Caco-2 (cell line): ENCODE results near the gene ACAA2. TPM values are rescaled to one million over a fixed set of nuclear protein-coding genes. Genes with fewer than 3 reads are reported as not detected.

Experiments used
- BruUV-seq: library from RNA; stranded (reverse); fragments of 400-500 nt; replicated peaks from 2 replicates; lab custom pipeline; 2021; lab: Mats Ljungman, UMichigan
- CTCF ChIA-PET: fragments of 300-600 bp; sonication (Branson Sonifier 250); formaldehyde crosslinking; loops from one replicate; lab custom pipeline; 2022; ENCODE audit warnings: antibody characterized with exemption; lab: Charles Lee
- POLR2A ChIA-PET: fragments of 300-600 bp; sonication (Branson Sonifier 250); formaldehyde crosslinking; loops from one replicate; lab custom pipeline; 2022; ENCODE audit warnings: antibody characterized with exemption; lab: Charles Lee
- DNase-seq, 2 experiments: peaks; one replicate each; pipeline versions ENCODE4 v3.0.0 to v3.0.0-alpha.2; 2020 to 2022
- H3K27me3 ChIP-seq: replicated peaks from 2 replicates; pipeline ENCODE4 v1.6.0; 2011; ENCODE audit warnings: low read length; ENCODE audit not compliant: control insufficient read depth, insufficient read depth
- H3K36me3 ChIP-seq: 2 replicates; pipeline ENCODE4 v1.5.1; 2011; ENCODE audit warnings: low read length; ENCODE audit not compliant: control insufficient read depth, insufficient read depth
- H3K4me1 ChIP-seq: fragments of 250-450 bp; sonication (Bioruptor Pico); 2 replicates; pipeline ENCODE4 v1.5.1; 2020; ENCODE audit warnings: mild to moderate bottlenecking
- H3K4me3 ChIP-seq: 2 replicates; pipeline ENCODE4 v1.5.1; 2011; ENCODE audit warnings: low read depth, mild to moderate bottlenecking, control low read depth, low read length
- H3K9me3 ChIP-seq: fragments of 250-450 bp; sonication (Bioruptor Pico); 2 replicates; pipeline ENCODE4 v1.5.1; 2020; ENCODE audit warnings: mild to moderate bottlenecking, moderate library complexity
- H3K27ac Mint-ChIP-seq: one replicate; pipeline ENCODE4 v1.8.0; 2022; ENCODE audit warnings: mixed read lengths; ENCODE audit not compliant: unreplicated experiment
- H3K27me3 Mint-ChIP-seq: one replicate; pipeline ENCODE4 v1.8.0; 2022; ENCODE audit warnings: mixed read lengths; ENCODE audit not compliant: insufficient read depth, unreplicated experiment
- H3K36me3 Mint-ChIP-seq: one replicate; pipeline ENCODE4 v1.8.0; 2022; ENCODE audit warnings: mild to moderate bottlenecking, mixed read lengths; ENCODE audit not compliant: insufficient read depth, unreplicated experiment
- H3K4me1 Mint-ChIP-seq: one replicate; pipeline ENCODE4 v1.8.0; 2022; ENCODE audit warnings: low read depth, mixed read lengths; ENCODE audit not compliant: unreplicated experiment
- H3K4me3 Mint-ChIP-seq: one replicate; pipeline ENCODE4 v1.8.0; 2022; ENCODE audit warnings: mild to moderate bottlenecking, moderate library complexity, mixed read lengths; ENCODE audit not compliant: unreplicated experiment
- H3K9me3 Mint-ChIP-seq: one replicate; pipeline ENCODE4 v1.8.0; 2022; ENCODE audit warnings: mixed read lengths; ENCODE audit not compliant: unreplicated experiment
- intact Hi-C: fragments of 100-400 bp; cut with micrococcal nuclease; formaldehyde crosslinking; loops from one replicate; pipeline ENCODE4 v1.10.0; 2022; ENCODE audit not compliant: unreplicated experiment
- total RNA-seq: library from RNA; stranded (reverse); gene quantifications from 2 replicates; pipeline ENCODE4 v1.2.3, GENCODE V29; 2022
- TF ChIP-seq, protein P1 (sequence below), 2 experiments: fragments of 200-600 bp in 1 of 2; IDR thresholded peaks; 1 replicate in 1 of 2; 2 replicates in 1 of 2; pipeline versions ENCODE4 v1.5.1 to v1.8.0; 2011 to 2022; ENCODE audit warnings: antibody characterized with exemption in 1 of 2, control low read depth in 1 of 2, inconsistent platforms in 1 of 2, low read depth in 1 of 2, low read length in 1 of 2, mild to moderate bottlenecking in 1 of 2, moderate library complexity in 1 of 2; ENCODE audit not compliant: insufficient read depth in 1 of 2, severe bottlenecking in 1 of 2, unreplicated experiment in 1 of 2

The ACAA2 gene
- total RNA-seq, 1 experiment from 2014 or later, result 207 TPM

DNA sequence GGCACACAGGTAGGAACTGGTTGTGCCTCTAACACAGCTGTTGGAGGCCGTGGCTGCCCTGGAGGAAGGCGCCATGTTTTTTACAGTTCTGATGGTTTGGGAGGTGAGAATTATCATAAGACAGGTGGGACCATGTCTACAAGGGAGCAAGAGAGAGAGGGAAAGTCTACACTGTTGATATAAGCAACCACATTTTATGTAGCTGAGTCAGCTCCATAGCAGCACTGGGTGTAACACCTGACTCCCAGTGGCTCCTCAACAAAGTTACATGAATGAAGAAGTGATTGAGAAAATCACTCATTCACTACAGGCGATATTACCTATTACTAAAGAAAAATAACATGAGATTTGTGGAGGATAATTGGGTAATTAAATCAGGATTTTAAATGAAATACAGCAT is 41.3 kb upstream of the ACAA2 start:
- no TSS peak for BruUV-seq
- H3K4me3 ChIP-seq, result no peak overlapping the region
- H3K4me3 Mint-ChIP-seq, result no peak overlapping the region
- H3K9me3 ChIP-seq, result no peaks in the 10 kb centered on the region
- H3K27me3 ChIP-seq, result no peaks in the 10 kb centered on the region
- POLR2A ChIA-PET, result no interaction called here
- no peaks in the 10 kb centered on the region for H3K27me3 Mint-ChIP-seq
- H3K4me1 ChIP-seq, result peaks cover 7% of the 10 kb centered on the region
- no peaks in the 10 kb centered on the region for H3K36me3 ChIP-seq
- intact Hi-C loops, result loop anchor here (5.0 kb wide), 2 partner anchors 42 to 57 kb away; partner anchors contain the start of gene ACAA2
- H3K4me1 Mint-ChIP-seq, result peaks cover 5% of the 10 kb centered on the region
- H3K27ac Mint-ChIP-seq, result peak overlapping the region; percentile 51
- CTCF ChIA-PET, result no interaction called here
- no peak for DNase-seq
- no peaks in the 10 kb centered on the region for H3K9me3 Mint-ChIP-seq
- TF ChIP-seq, protein P1, sequence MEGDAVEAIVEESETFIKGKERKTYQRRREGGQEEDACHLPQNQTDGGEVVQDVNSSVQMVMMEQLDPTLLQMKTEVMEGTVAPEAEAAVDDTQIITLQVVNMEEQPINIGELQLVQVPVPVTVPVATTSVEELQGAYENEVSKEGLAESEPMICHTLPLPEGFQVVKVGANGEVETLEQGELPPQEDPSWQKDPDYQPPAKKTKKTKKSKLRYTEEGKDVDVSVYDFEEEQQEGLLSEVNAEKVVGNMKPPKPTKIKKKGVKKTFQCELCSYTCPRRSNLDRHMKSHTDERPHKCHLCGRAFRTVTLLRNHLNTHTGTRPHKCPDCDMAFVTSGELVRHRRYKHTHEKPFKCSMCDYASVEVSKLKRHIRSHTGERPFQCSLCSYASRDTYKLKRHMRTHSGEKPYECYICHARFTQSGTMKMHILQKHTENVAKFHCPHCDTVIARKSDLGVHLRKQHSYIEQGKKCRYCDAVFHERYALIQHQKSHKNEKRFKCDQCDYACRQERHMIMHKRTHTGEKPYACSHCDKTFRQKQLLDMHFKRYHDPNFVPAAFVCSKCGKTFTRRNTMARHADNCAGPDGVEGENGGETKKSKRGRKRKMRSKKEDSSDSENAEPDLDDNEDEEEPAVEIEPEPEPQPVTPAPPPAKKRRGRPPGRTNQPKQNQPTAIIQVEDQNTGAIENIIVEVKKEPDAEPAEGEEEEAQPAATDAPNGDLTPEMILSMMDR (IDR thresholded peaks at IDR 0.05; ENCODE audit: insufficient read depth in 1 of 2, low read depth in 1 of 2, low read length in 1 of 2, severe bottlenecking in 1 of 2, unreplicated experiment in 1 of 2), result no peak
- H3K36me3 Mint-ChIP-seq, result peaks cover 16% of the 10 kb centered on the region

DNA sequence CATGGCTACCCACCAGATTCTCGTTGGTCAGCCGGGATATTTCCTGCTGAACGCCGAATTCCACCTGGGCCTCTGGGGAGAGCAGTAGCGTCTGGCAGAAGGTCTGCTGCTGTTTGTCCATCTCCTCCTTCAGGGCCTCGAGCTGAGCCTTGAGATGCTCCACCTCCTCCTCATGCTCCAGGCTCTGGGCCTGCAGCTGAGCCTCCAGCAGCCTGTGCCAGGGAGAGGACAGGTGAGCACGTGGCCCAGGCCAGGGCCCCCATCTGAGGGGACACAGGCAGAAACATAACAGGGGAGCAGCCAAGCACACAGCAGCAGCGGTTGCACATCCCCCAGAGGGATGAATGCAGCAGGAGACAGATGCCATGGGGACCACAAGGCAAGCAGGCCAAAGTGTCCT is 40.1 kb upstream of the ACAA2 start:
- intact Hi-C loops, result no loop called here
- peaks cover 20% of the 10 kb centered on the region for H3K36me3 Mint-ChIP-seq
- TF ChIP-seq, protein P1 (IDR thresholded peaks at IDR 0.05; ENCODE audit: insufficient read depth in 1 of 2, low read depth in 1 of 2, low read length in 1 of 2, severe bottlenecking in 1 of 2, unreplicated experiment in 1 of 2), result no peak
- Histone ChIP-seq H3K4me3 (no peak overlapping the region), H3K4me1 (peaks cover 5% of the 10 kb centered on the region), H3K27me3 (no peaks in the 10 kb centered on the region), H3K9me3 (no peaks in the 10 kb centered on the region), H3K36me3 (no peaks in the 10 kb centered on the region)
- H3K27me3 Mint-ChIP-seq, result no peaks in the 10 kb centered on the region
- BruUV-seq, result no TSS peak
- no peak overlapping the region for H3K27ac Mint-ChIP-seq
- H3K4me3 Mint-ChIP-seq, result no peak overlapping the region
- H3K9me3 Mint-ChIP-seq, result no peaks in the 10 kb centered on the region
- no peak for DNase-seq
- ChIA-PET CTCF (no interaction called here), POLR2A (no interaction called here)
- peaks cover 5% of the 10 kb centered on the region for H3K4me1 Mint-ChIP-seq

DNA sequence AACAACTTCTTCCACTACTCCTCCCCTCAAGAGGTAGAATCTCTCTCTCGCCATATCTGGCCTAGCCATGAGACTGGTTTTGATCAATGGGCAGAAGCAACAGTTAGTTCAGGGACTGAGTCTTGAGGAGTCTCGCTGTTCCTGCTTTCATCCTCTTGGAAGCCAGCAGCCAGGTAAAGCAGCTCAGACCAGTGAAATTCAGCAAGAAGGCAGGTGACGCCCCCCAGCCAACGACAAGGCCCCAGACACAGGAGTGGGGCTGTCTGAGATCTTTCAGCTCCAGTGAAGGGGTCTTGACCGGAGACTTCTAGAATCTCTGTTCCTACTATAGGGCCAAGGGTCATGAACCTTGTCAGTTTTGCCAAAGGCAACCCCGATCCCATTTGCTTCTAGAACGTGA is 39.7 kb upstream of the ACAA2 start:
- H3K27me3 Mint-ChIP-seq, result no peaks in the 10 kb centered on the region
- no peak overlapping the region for H3K27ac Mint-ChIP-seq
- POLR2A ChIA-PET, result no interaction called here

More for the DNA sequence above, 39.7 kb upstream of the ACAA2 start:
- H3K36me3 ChIP-seq, result no peaks in the 10 kb centered on the region
- BruUV-seq, result no TSS peak
- Mint-ChIP-seq H3K4me1 (peaks cover 5% of the 10 kb centered on the region), H3K36me3 (peaks cover 20% of the 10 kb centered on the region), H3K4me3 (no peak overlapping the region), H3K9me3 (no peaks in the 10 kb centered on the region)
- intact Hi-C loops, result no loop called here
- no peaks in the 10 kb centered on the region for H3K9me3 ChIP-seq
- CTCF ChIA-PET, result no interaction called here
- no peak overlapping the region for H3K4me3 ChIP-seq
- TF ChIP-seq, protein P1 (IDR thresholded peaks at IDR 0.05; ENCODE audit: insufficient read depth in 1 of 2, low read depth in 1 of 2, low read length in 1 of 2, severe bottlenecking in 1 of 2, unreplicated experiment in 1 of 2), result no peak
- peaks cover under 1% of the 10 kb centered on the region; the same call in 1 of the 2 replicates for H3K4me1 ChIP-seq
- no peaks in the 10 kb centered on the region for H3K27me3 ChIP-seq
- no peak for DNase-seq
